GM18868 (cell line): ENCODE measurements around the gene SRGAP2.
"Not testable (repeated sequence)": the region's sequence is repeated elsewhere in the genome, so short reads cannot be mapped to it uniquely, and the experiment has no call there.

Experiments
- ATAC-seq: cut with Tn5 transposase; IDR thresholded peaks from one replicate; pipeline ENCODE4 v1.9.1; 2021; ENCODE audit warnings: mild to moderate bottlenecking, moderate library complexity; ENCODE audit not compliant: unreplicated experiment

The SRGAP2 gene

DNA sequence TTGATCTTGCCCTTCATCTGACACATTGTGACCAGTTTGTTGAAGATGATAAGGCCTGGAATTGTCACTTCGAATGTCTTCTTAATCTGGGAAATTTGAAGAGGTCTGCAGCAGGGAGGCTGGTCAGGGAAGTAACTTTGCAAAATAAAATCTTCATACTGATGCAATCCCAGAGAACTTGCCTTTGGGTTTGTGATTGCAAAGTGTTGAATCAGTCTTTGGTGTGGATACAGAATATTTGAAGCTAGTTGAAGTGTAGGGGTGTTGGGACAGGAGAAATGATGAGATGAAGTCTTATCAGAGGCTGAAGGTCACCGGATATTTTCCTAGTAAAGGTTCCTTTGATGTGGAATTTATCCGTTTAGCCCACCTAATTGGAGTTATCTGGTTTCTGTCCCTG lies 42.1 kb downstream of the SRGAP2 start:
- ATAC-seq: not testable (repeated sequence)

DNA sequence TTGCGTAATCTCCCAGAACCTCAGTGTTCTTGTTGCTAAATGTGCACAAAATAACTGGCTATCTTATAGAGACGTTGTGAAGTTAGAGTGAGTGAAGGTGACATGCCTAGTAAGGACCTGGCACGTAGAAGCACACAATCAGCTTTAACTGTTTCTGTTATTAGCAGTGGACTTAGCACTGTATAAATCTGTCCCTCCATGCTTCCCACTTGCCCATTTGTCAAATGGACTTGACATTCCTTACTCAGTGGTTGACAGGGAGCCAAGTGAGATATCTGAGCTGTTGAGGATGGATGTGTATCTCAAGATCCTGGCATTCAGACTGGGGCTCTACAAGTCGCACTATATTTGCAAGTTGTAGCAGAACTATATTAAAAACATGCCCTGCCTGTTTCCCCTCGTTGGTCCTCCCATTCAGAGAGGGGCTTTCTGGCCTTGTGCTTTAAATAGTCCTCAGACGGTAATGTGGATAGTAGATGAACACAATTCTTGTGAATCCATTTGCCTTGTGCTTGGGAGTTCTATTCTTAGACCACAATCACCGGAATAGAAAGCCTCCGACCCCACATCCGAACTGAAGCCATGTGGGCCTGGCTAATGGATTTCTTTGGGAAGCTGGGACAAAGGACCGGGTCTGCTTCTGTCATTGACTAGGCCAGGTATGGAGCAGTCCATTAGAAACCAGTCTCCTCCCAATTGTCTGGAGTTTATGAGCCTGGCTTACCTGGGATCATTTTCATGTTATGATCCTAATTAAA lies 43.0 kb downstream of the SRGAP2 start:
- ATAC-seq: not testable (repeated sequence)

GRCh38 chr1:206250953-206251681 lies 47.8 kb downstream of the SRGAP2 start:
- ATAC-seq: peak; percentile 84

- not testable (repeated sequence) for ATAC-seq
Observed at GRCh38 chr1:206252680-206253335, 49.5 kb downstream of the SRGAP2 start.
